Endothelial cell of umbilical vein (primary cell): ENCODE measurements around the gene CLSTN2. TPM values are rescaled to one million over a fixed set of nuclear protein-coding genes. Genes with fewer than 3 reads are reported as not detected.

Experiments
- BruUV-seq: library from RNA; stranded (reverse); fragments of 400-500 nt; replicated peaks from 2 replicates; lab custom pipeline; 2021; lab: Mats Ljungman, UMichigan
- CTCF ChIA-PET: fragments of 300-600, 350-600 bp; sonication (Branson Sonifier 250); formaldehyde crosslinking; loops from one replicate; lab custom pipeline; 2021; ENCODE audit warnings: antibody characterized with exemption, inconsistent platforms; lab: Charles Lee
- POLR2A ChIA-PET: fragments of 300-600, 350-600 bp; sonication (Branson Sonifier 250); formaldehyde crosslinking; loops from one replicate; lab custom pipeline; 2021; ENCODE audit warnings: antibody characterized with exemption, inconsistent platforms; lab: Charles Lee
- DNase-seq: peaks from one replicate; pipeline ENCODE4 v3.0.0-alpha.2; 2011; ENCODE audit warnings: low read depth, low spot score
- FAIRE-seq: peaks from 2 replicates; lab custom pipeline; 2011; peaks lifted over from hg19 to GRCh38; lab: Jason Lieb, UNC
- H2AFZ ChIP-seq: 2 replicates; pipeline ENCODE4 v1.6.0; 2012; ENCODE audit warnings: low read depth, low read length, control low read depth, inconsistent platforms
- H3K27ac ChIP-seq: 2 replicates; pipeline ENCODE4 v1.5.1; 2011; ENCODE audit warnings: low read depth, mild to moderate bottlenecking, control low read depth, low read length, moderate library complexity; ENCODE audit not compliant: insufficient read depth
- H3K27me3 ChIP-seq, 2 experiments: 2 replicates each; pipeline versions ENCODE4 v1.6.0 to v1.6.1; 2011; ENCODE audit warnings: low read length in 2 of 2, mixed read lengths in 1 of 2; ENCODE audit not compliant: control insufficient read depth in 2 of 2, insufficient read depth in 2 of 2
- H3K36me3 ChIP-seq, 2 experiments: 2 replicates in 1 of 2; 3 replicates in 1 of 2; pipeline ENCODE4 v1.5.1; 2011; ENCODE audit warnings: low read length in 2 of 2, mild to moderate bottlenecking in 1 of 2, moderate library complexity in 1 of 2; ENCODE audit not compliant: control insufficient read depth in 2 of 2, insufficient read depth in 2 of 2; ENCODE audit errors: extremely low read depth in 1 of 2
- H3K4me1 ChIP-seq: 3 replicates; pipeline ENCODE4 v1.5.1; 2011; ENCODE audit warnings: mild to moderate bottlenecking, low read length; ENCODE audit not compliant: control insufficient read depth, insufficient read depth; ENCODE audit errors: extremely low read depth
- H3K4me2 ChIP-seq: 2 replicates; pipeline ENCODE4 v1.6.1; 2011; ENCODE audit warnings: low read length, control low read depth, mixed read lengths; ENCODE audit not compliant: insufficient read depth
- H3K4me3 ChIP-seq, 3 experiments: fragments of 200-600 bp in 1 of 3; sonication (generic), shearing (Covaris generic) in 1 of 3; replicated peaks in 1 of 3; 2 replicates each; pipeline ENCODE4 v1.5.1; 2011 to 2016; ENCODE audit warnings: control low read depth in 3 of 3, low read length in 3 of 3, mild to moderate bottlenecking in 2 of 3, inconsistent platforms in 1 of 3, low read depth in 1 of 3, moderate library complexity in 1 of 3; ENCODE audit not compliant: insufficient read depth in 1 of 3
- H3K79me2 ChIP-seq: 2 replicates; pipeline ENCODE4 v1.6.0; 2012; ENCODE audit warnings: low read length, inconsistent platforms; ENCODE audit not compliant: control insufficient read depth, insufficient read depth
- H3K9ac ChIP-seq: replicated peaks from 2 replicates; pipeline ENCODE3; 2011; ENCODE audit warnings: low read length, control low read depth; ENCODE audit not compliant: insufficient read depth; ENCODE audit errors: extremely low read depth
- H3K9me1 ChIP-seq: replicated peaks from 3 replicates; pipeline ENCODE4 v1.6.0; 2011; ENCODE audit warnings: mild to moderate bottlenecking, low read length; ENCODE audit not compliant: control insufficient read depth, insufficient read depth; ENCODE audit errors: extremely low read depth
- H3K9me3 ChIP-seq: replicated peaks from 2 replicates; pipeline ENCODE4 v1.5.1; 2012; ENCODE audit warnings: low read length, inconsistent platforms; ENCODE audit not compliant: control insufficient read depth, insufficient read depth
- H4K20me1 ChIP-seq: replicated peaks from 2 replicates; pipeline ENCODE3; 2011; ENCODE audit warnings: mild to moderate bottlenecking, low read length; ENCODE audit not compliant: control insufficient read depth, insufficient read depth; ENCODE audit errors: extremely low read depth
- EZH2 ChIP-seq: IDR thresholded peaks from 2 replicates; pipeline ENCODE4 v1.6.1; 2012; ENCODE audit warnings: borderline replicate concordance, low read depth, mild to moderate bottlenecking, moderate library complexity, low read length, inconsistent platforms; ENCODE audit not compliant: severe bottlenecking
- FOS ChIP-seq: IDR thresholded peaks from 2 replicates; pipeline ENCODE4 v1.6.1; 2011; ENCODE audit warnings: mild to moderate bottlenecking, low read length, moderate library complexity, borderline replicate concordance; ENCODE audit not compliant: insufficient read depth
- GATA2 ChIP-seq: IDR thresholded peaks from 2 replicates; pipeline ENCODE4 v1.7.0; 2011; ENCODE audit warnings: low read depth, mild to moderate bottlenecking, moderate library complexity, mixed read lengths, low read length; ENCODE audit not compliant: insufficient read length, insufficient read depth
- JUN ChIP-seq: IDR thresholded peaks from 2 replicates; pipeline ENCODE4 v1.6.1; 2011; ENCODE audit warnings: borderline replicate concordance, low read depth; ENCODE audit not compliant: insufficient read length, insufficient read depth
- MYC ChIP-seq: IDR thresholded peaks from one replicate; pipeline ENCODE4 v1.6.1; 2011; ENCODE audit warnings: mild to moderate bottlenecking, low read depth, low read length
- POLR2A ChIP-seq: IDR thresholded peaks from 2 replicates; pipeline ENCODE4 v1.6.1; 2012; ENCODE audit warnings: low read depth, mild to moderate bottlenecking, control low read depth, low read length
- POLR2AphosphoS5 ChIP-seq: IDR thresholded peaks from 2 replicates; pipeline ENCODE4 v1.6.1; 2012; ENCODE audit warnings: low read depth, mild to moderate bottlenecking, control low read depth, low read length, moderate library complexity; ENCODE audit not compliant: insufficient read depth
- dilution Hi-C: fragments of 300-500 bp; cut with MboI; formaldehyde crosslinking; loops from one replicate; pipeline ENCODE4 v1.15.0; 2019; ENCODE audit warnings: low sequenced_read_pairs; ENCODE audit not compliant: extremely low pct_ligation_motif_present
- intact Hi-C: fragments of 100-400 bp; cut with micrococcal nuclease; formaldehyde crosslinking; loops from one replicate; pipeline ENCODE4 v1.10.0; 2022
- polyA plus RNA-seq, 4 experiments: library from polyadenylated mRNA; depleted of rRNA in 3 of 4; stranded (reverse) in 3 of 4; unstranded in 1 of 4; fragments of >200 nt; gene quantifications; 2 replicates each; pipeline versions ENCODE4 v1.2.1 to v1.2.3, GENCODE V29; 2011 to 2012; ENCODE audit warnings: missing spikeins in 1 of 4
- total RNA-seq: library from RNA; stranded (reverse); gene quantifications from 2 replicates; pipeline ENCODE4 v1.2.3, GENCODE V29; 2021
- TF ChIP-seq, protein P1 (sequence below), 2 donors: IDR thresholded peaks; 1 replicate in 1 of 2; 2 replicates in 1 of 2; pipeline ENCODE4 v1.5.1; 2011; ENCODE audit warnings: low read length in 2 of 2, mild to moderate bottlenecking in 2 of 2, moderate library complexity in 2 of 2, control low read depth in 1 of 2, inconsistent platforms in 1 of 2, low read depth in 1 of 2; ENCODE audit not compliant: insufficient read depth in 1 of 2; ENCODE audit errors: extremely low read depth in 1 of 2
- TF ChIP-seq, protein P2 (sequence below): IDR thresholded peaks from 2 replicates; pipeline ENCODE4 v1.6.1; 2011; ENCODE audit not compliant: insufficient read depth, insufficient read length

The CLSTN2 gene
- total and polyA plus RNA-seq, 2 donors (not counting 3 experiments of a cell fraction or from before 2014, with no cell fraction given), result 0.26 to 0.38 TPM

DNA sequence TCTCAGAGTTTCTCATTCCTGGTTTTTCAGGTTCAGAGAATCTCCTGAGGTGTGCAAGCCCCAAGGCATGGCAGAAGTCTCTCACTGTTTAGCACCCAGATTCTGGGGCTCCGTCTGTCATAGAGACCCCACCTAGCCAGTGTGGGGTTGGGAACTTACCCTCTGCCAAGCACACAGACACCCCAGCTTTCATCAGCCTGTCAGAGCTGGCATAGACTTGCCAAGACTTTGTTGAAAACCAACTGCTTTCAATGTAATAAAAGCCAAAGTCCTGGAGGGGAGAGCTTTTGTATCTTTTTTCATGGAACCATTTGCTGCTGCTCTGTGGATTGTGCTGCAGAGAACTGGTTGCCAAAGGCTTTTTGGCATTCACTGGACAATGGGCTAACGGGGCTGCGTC is 401.5 kb downstream of the CLSTN2 start:
- Histone ChIP-seq H3K27ac (no peak overlapping the region), H3K9me1 (no peaks in the 10 kb centered on the region), H3K4me2 (no peak overlapping the region), H3K79me2 (no peaks in the 10 kb centered on the region), H4K20me1 (no peaks in the 10 kb centered on the region), H3K4me1 (no peaks in the 10 kb centered on the region), H3K4me3 (no peak overlapping the region), H2AFZ (no peak overlapping the region), H3K9me3 (no peaks in the 10 kb centered on the region), H3K36me3 (no peaks in the 10 kb centered on the region), H3K27me3 (no peaks in the 10 kb centered on the region), H3K9ac (no peak overlapping the region)
- TF ChIP-seq GATA2 (no peak), FOS (no peak), JUN (no peak), POLR2A (no peak), POLR2AphosphoS5 (no peak), MYC (no peak), EZH2 (no peak)
- TF ChIP-seq, protein P1, sequence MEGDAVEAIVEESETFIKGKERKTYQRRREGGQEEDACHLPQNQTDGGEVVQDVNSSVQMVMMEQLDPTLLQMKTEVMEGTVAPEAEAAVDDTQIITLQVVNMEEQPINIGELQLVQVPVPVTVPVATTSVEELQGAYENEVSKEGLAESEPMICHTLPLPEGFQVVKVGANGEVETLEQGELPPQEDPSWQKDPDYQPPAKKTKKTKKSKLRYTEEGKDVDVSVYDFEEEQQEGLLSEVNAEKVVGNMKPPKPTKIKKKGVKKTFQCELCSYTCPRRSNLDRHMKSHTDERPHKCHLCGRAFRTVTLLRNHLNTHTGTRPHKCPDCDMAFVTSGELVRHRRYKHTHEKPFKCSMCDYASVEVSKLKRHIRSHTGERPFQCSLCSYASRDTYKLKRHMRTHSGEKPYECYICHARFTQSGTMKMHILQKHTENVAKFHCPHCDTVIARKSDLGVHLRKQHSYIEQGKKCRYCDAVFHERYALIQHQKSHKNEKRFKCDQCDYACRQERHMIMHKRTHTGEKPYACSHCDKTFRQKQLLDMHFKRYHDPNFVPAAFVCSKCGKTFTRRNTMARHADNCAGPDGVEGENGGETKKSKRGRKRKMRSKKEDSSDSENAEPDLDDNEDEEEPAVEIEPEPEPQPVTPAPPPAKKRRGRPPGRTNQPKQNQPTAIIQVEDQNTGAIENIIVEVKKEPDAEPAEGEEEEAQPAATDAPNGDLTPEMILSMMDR (IDR thresholded peaks at IDR 0.05; ENCODE audit: extremely low read depth in 1 of 2, insufficient read depth in 1 of 2, low read depth in 1 of 2, low read length in 2 of 2), result no peak
- TF ChIP-seq, protein P2, sequence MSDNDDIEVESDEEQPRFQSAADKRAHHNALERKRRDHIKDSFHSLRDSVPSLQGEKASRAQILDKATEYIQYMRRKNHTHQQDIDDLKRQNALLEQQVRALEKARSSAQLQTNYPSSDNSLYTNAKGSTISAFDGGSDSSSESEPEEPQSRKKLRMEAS, result no peak
- intact Hi-C loops, result no loop called here
- FAIRE-seq, result no peak
- DNase-seq, result no peak
- ChIA-PET CTCF (interaction anchor here (0.6 kb wide), 1 partner anchor 183 kb away, joined by 3 read pairs; no protein-coding TSS in a partner anchor), POLR2A (no interaction called here)
- dilution Hi-C loops, result no loop called here
- BruUV-seq, result no TSS peak
